GM19043 (cell line): ENCODE measurements around the gene ZBTB7A.

Experiments
- ATAC-seq: cut with Tn5 transposase; IDR thresholded peaks from one replicate; pipeline ENCODE4 v1.9.1; 2021; ENCODE audit warnings: low read depth; ENCODE audit not compliant: unreplicated experiment

ZBTB7A gene

GRCh38 chr19:4066682-4067395, at the start of gene ZBTB7A:
Gene ZBTB7A (minus strand): TSS chr19:4066899. CDS start chr19:4055232, 11,667 bp downstream.
- ATAC-seq, result no peak

DNA sequence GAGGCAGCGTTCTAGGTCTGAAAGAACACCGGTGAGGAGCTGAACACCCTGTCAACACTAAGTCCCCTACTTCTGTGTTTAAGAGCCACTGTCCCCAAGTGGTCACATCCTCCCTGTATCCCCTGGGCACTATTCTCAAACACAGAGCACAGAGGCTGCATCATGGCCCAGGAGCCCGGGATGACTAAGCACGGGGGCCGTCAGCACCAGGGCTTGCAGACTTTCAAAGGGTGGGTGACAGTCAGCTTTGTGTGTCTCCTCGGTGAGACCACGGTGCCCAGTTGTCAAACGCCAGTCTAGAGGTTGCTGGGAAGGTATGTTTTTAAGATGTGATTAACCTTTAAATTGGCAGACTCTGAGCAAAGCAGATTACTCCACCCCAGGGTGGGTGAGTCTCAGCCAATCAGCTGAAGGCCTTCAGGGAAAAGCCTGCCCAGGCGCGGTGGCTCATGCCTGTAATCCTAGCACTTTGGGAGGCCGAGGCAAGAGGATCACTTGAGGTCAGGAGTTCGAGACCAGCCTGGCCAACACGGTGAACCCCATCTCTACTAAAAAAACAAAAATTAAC, 49.2 kb upstream of the ZBTB7A start:
- ATAC-seq, result no peak

GRCh38 chr19:4115050-4115817, 48.5 kb upstream of the ZBTB7A start:
- ATAC-seq, result no peak

GRCh38 chr19:4114181-4114580, 47.5 kb upstream of the ZBTB7A start:
- no peak for ATAC-seq

- ATAC-seq, result no peak
Measured at GRCh38 chr19:4113398-4114088, 46.8 kb upstream of the ZBTB7A start.

DNA sequence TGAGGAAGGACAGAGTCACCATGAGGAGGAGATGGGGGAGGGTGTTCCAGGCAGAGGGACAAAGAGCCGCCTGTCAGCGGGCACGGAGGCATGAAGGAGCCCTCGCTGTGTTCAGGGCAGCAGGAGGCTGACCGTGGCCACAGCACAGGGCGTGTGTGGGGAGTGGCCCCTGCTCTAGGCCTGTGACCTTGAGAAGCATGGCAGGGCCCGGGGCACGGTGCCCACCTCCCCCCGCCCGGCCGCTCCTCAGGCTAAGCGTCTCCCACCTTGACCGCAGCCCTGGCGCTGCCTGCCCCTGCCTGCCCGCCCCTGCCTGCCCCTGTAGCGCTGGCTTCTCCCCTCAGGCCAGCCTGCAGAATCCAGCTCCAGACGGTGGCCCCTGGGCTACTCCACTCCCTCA, 45.7 kb upstream of the ZBTB7A start:
- ATAC-seq, result no peak

- ATAC-seq, result no peak
Measured at GRCh38 chr19:4109626-4109945, 42.9 kb upstream of the ZBTB7A start.

DNA sequence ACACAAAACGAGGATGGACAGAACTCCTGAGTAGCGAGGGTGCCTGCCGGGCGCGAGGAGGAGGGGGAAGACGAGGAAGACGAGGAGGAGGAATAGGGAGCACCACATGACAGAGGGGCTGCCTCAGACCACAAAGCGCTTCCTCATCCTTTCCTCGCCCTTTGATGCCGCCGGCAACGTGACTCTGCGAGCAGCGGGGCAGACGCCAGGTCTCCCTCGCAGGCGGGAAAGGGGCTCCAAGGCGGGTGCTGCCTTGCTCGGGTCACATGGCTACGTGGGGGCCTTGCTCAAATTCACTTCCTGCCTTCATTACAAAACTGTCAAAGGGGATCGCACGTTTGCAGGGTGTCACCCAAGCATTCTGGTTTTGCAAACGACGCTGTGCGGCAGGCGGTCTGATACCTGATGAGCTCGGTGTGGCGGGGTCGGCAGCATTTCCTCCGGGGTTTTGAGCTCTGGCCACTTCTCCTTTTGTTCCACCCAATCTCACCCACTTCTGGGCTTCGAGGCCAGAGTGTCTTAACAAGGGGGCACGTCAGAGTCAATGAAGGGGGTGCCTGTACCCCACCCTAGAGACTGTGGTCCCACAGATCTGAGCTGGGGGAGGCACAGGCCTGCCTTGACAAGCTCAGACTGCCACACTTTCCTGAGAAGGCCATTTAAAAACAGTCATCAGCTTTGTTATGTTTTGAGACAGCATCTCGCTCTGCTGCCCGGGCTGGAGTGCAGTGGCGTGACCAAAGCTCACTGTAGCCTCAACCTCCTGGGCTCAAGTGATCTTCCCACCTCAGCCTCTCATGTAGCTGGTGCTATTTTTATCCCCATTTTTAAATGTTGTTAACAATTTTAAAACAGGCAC, 42.3 kb upstream of the ZBTB7A start:
- no peak for ATAC-seq

- no peak for ATAC-seq
Measured at GRCh38 chr19:4103080-4103433, 36.4 kb upstream of the ZBTB7A start.

DNA sequence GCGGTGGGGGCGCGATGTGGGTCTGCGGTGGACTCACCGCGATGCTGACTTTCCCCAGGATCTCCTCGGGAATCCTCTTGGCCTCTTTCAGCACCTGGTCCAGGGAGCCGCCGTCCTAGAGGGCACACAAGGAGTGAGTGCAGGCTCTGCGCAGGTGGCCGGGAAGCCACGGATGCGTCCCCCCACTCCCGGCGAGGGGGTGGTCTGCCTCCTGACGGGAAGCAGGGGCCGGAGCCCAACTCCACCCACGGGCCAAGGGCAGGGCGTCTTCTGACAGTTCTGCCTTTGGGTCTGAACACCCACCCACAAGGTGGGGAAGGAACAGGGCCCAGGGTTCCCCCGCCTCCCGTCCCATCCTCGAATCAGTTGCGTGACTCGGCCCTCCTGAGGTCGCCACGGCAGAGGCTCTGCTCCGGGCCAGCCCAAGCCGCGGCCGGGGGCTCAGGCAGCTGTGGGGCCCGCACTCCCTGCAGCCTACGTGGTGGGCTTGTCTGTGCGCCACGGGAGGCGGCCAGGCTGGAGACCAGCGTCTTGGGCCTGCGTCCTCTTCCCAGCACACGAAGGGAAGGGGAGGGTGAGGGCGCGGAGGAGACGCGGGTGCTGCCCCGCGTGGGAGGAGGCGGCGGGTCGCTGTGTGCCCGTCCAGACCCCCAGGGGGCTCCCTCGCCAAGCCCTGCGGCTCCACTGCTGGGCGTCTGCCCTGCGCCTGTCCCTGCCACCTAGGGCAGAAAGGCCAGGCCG, 35.8 kb upstream of the ZBTB7A start:
- ATAC-seq, result no peak

GRCh38 chr19:4101496-4101770, 34.7 kb upstream of the ZBTB7A start:
- ATAC-seq, result no peak

- no peak for ATAC-seq
Measured at GRCh38 chr19:4100647-4101495, 34.2 kb upstream of the ZBTB7A start.

DNA sequence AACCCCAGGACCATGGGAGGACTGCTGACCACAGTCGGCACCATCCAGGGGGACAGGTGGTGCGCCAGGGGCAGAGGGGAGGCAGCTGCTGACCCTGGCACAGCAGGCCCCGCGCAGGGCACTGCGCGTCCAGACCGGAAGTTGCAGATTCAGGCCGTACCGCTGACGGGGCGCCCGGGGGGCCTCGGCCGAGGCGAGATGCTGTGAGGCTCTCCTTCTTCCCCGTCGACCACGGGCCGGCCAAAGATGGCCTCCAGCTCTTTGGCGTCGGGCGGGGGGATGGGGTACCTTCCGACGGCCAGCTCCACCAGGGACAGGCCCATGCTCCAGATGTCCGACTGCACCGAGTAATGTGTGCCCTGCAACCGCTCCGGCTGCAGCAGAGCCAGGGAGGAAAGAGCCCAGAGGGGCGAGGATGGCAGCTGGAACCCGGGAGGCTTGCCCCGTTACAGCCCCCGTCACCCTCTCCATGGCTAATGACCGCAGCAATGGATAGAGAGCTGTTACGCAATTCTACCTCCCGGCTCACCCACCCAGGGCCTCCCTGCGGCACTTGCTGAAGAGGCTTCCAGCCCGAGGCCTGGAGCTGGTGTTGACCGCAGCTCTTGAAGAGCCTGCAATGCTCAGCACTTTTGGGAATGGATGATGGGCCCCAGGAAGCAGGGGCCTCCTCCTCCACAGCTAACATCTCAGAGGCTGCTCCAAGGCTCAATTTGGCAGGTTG, 32.5 kb upstream of the ZBTB7A start:
- no peak for ATAC-seq

DNA sequence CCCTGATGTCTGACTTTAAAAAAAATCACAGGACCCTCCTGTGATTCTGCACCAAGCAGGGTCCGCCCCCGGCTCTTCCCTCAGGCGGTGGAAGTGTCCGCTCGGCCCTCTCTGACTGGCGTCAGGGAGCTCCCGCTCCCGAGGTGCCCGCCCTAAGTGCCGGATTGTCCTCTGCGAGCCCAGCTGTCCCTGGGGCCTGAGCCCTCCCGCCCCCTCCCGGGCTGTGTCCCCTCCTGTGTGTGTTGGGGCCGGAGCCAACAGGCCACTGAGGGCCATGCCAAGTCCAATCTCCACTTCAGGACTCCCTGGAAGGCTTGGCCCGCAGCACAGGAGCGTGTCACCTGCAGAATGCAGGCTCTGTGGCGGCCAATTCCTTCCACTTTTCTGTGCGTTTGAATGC, 31.8 kb upstream of the ZBTB7A start:
- no peak for ATAC-seq

- no peak for ATAC-seq
Measured at GRCh38 chr19:4097501-4097900, 30.8 kb upstream of the ZBTB7A start.

- ATAC-seq, result no peak
Measured at GRCh38 chr19:4096049-4096892, 29.6 kb upstream of the ZBTB7A start.

DNA sequence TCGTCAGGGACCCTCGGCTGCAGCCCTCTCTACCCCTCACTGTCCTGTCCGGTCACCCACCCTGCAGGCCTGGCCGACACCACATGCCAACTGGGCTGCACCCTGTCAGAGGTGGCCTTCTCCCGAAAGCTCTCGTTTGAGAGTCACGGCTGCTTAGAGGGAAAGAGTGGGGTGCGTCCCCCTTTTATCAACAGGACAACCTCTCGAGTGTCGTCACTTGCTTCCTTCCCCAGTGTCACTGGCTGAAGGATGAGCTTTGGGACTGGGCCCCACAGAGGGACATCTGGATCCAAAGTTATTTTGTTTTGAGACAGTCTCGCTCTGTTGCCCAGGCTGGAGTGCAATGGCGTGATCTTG, 28.8 kb upstream of the ZBTB7A start:
- ATAC-seq, result no peak
